Stomach smooth muscle (tissue), 2 donors: ENCODE data around the gene KIF16B.

ENCODE experiments used
- H3K27ac ChIP-seq: one replicate; pipeline ENCODE4 v1.7.0; 2013; ENCODE audit warnings: mild to moderate bottlenecking, low read length, inconsistent platforms
- H3K27me3 ChIP-seq, 2 donors: one replicate each; pipeline ENCODE4 v1.7.0; 2013; ENCODE audit warnings: low read length in 2 of 2; ENCODE audit not compliant: insufficient read depth in 2 of 2, control insufficient read depth in 1 of 2
- H3K36me3 ChIP-seq, 2 donors: one replicate each; pipeline ENCODE4 v1.7.0; 2013; ENCODE audit warnings: low read length in 2 of 2; ENCODE audit not compliant: control insufficient read depth in 2 of 2, insufficient read depth in 2 of 2
- H3K4me1 ChIP-seq: one replicate; pipeline ENCODE4 v1.7.0; 2013; ENCODE audit warnings: low read length; ENCODE audit not compliant: control insufficient read depth, insufficient read depth
- H3K4me3 ChIP-seq, 2 donors: one replicate each; pipeline ENCODE4 v1.7.0; 2013; ENCODE audit warnings: low read length in 2 of 2
- H3K9ac ChIP-seq, 2 donors: one replicate each; pipeline ENCODE4 v1.7.0; 2013; ENCODE audit warnings: low read length in 2 of 2, mild to moderate bottlenecking in 1 of 2
- H3K9me3 ChIP-seq, 2 donors: one replicate each; pipeline ENCODE4 v1.7.0; 2013; ENCODE audit warnings: low read length in 2 of 2; ENCODE audit not compliant: control insufficient read depth in 2 of 2
- donor health status: healthy.
- donor health status: Pancreatic carcinoma.

Gene KIF16B

DNA sequence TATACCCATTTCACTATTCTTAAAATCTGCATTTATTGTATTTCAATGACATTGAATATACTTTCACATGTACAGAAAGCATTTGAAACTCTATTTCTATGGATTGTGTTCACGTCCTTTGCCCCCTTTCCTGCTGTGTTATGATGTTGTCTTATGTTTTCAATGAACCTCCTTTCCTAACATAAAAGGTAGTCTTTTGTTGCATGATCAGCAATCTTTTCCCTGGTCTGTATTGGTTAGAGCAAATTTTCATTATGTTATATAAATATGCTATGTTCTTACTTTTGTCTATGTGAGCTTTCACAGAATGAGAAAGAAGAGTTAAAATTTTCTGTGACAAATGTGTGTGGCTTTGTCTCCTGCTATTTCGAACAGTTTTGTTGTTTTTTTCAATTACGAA lies 73.1 kb downstream of the KIF16B start:
- Histone ChIP-seq H3K4me1 (no peaks in the 10 kb centered on the region), H3K27ac (no peak overlapping the region), H3K9me3 (no peaks in the 10 kb centered on the region), H3K27me3 (no peaks in the 10 kb centered on the region), H3K4me3 (no peak overlapping the region), H3K9ac (no peak overlapping the region), H3K36me3 (peaks cover 14 to 23% of the 10 kb centered on the region in 2 donors)

DNA sequence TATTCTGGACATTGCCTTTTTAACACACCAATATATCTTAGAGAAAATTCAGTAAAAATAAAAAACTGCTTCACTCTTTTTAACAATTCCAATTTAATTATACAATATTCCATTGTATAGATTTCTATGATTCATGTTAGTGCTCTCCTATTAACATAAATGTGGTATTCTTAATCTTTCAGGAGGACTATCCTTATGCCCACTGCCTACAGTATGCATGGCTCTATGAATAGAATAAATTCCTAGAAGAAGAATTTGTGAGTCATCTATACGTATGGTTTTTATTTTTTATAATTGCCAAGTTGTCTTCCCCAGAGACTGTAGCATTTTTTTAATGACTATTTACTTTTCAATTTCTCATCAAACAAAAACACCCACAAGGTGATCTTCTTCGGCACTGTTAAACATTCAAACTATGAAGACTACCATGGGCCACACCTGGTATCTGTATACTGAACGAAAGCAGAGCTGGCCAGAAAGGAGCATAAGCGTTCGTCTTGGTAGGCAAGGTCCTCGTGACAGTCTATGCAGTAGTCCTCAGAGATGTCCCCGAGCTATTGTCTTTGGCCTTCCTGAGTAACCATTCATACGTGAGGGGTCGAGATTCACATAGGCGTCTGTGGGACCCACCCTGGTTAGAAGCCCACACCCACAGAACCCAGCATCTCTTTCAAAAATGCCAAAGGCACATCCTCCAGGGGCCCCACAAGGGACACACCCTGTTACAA lies 74.6 kb downstream of the KIF16B start:
- Histone ChIP-seq H3K27ac (no peak overlapping the region), H3K4me1 (no peaks in the 10 kb centered on the region), H3K9ac (no peak overlapping the region), H3K27me3 (no peaks in the 10 kb centered on the region), H3K9me3 (no peaks in the 10 kb centered on the region), H3K4me3 (no peak overlapping the region), H3K36me3 (peaks cover 8 to 12% of the 10 kb centered on the region in 2 donors)

DNA sequence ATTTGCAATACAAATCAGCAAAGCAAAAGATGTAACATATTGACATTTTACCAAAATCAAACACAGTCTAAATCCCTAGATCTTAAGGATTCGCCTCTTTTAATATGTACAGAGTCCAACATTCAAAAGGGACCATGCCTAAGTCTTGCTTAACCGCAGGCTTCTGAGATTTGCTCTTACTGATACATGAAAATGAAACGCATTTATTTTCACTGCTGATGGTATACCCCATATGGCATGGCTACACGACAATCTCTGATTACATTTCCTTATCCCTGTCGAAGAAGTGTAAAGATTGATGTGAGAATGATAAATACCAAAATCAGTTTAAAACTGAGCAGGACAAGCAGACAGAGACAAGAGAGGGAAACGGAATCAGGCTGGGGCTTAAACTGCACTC lies 75.4 kb downstream of the KIF16B start:
- Histone ChIP-seq H3K9ac (no peak overlapping the region), H3K36me3 (peaks cover 8 to 10% of the 10 kb centered on the region in 2 donors), H3K4me3 (no peak overlapping the region), H3K27ac (no peak overlapping the region), H3K4me1 (no peaks in the 10 kb centered on the region), H3K9me3 (no peaks in the 10 kb centered on the region), H3K27me3 (no peaks in the 10 kb centered on the region)

DNA sequence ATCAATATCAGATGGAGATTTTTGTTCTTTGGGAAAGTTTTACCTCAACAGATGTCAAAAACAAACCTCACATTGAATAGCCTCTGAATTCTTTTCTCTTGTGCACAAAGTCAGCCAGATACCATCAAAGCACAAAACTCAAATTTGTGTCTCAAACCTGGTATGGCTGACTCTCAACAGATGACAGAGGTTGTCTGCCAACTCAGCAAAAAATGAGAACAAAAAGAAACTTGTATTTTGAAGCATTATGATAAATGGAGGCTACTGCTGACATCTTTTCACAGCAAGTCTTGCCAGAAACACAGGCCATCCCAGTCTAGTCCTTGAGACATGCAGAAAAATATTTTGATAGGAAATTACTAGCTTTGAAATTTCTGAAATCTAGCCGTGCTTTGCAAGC lies 79.8 kb downstream of the KIF16B start:
- Histone ChIP-seq H3K27ac (no peak overlapping the region), H3K36me3 (peaks cover 5 to 10% of the 10 kb centered on the region in 2 donors)

DNA sequence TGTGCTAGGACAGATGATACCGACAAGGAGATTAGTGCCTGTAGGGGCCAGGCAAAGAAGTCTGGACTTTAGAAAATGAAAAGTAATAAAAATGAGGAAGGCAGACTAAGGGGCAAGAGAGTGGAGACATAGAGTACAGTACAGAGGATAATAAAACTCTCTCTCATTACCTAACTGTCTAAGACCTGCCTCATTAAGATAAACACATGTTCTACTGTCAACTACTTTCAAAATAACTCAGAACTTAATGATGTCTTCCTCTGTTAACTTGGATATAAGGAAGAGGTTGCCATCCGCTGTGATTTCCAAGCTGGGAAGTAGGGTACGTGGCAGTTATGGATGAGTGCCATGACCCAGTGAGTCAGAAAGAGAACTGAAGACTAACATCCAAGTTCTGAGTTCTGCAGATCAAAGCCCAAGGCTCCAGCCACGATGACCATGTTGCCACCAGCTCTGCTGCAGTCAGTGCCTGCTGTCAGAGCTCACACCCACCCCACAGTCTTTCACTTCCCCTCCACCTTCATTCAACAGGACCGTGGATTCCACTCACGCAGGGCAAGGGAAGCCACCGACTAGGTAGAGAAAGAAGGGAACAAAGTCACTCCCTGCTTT lies 81.8 kb downstream of the KIF16B start:
- no peak overlapping the region for H3K9ac ChIP-seq
- no peak overlapping the region for H3K27ac ChIP-seq
- H3K36me3 ChIP-seq = peaks cover 2 to 7% of the 10 kb centered on the region in 2 donors
- H3K4me3 ChIP-seq = no peak overlapping the region
- H3K27me3 ChIP-seq = no peaks in the 10 kb centered on the region
- H3K4me1 ChIP-seq = no peaks in the 10 kb centered on the region
- H3K9me3 ChIP-seq = no peaks in the 10 kb centered on the region

More for the DNA sequence above, 79.8 kb downstream of the KIF16B start:
- Histone ChIP-seq H3K9ac (no peak overlapping the region), H3K4me3 (no peak overlapping the region), H3K4me1 (no peaks in the 10 kb centered on the region), H3K9me3 (no peaks in the 10 kb centered on the region), H3K27me3 (no peaks in the 10 kb centered on the region)

DNA sequence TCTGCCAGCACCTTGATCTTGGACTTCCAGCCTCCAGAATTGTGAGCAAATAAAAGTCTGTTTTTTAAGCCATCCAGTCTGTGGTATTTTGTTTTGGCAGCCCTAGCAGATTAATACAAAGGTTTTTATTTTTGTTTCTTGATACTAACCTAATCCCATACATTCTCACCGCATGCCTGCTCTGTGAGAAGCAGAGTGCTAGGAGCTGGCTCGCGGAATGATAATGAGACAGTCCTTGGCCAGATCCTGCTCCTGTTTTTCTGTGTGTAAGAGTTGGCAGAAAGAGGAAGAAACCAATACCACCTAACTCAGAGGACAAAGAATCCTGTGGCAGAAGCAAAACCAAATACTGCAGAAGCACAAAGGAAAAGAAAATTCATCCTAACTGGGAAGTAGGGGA lies 82.6 kb downstream of the KIF16B start:
- Histone ChIP-seq H3K36me3 (peaks cover 2 to 5% of the 10 kb centered on the region in 2 donors), H3K9me3 (no peaks in the 10 kb centered on the region), H3K27ac (no peak overlapping the region), H3K4me1 (no peaks in the 10 kb centered on the region), H3K9ac (no peak overlapping the region), H3K4me3 (no peak overlapping the region), H3K27me3 (no peaks in the 10 kb centered on the region)

DNA sequence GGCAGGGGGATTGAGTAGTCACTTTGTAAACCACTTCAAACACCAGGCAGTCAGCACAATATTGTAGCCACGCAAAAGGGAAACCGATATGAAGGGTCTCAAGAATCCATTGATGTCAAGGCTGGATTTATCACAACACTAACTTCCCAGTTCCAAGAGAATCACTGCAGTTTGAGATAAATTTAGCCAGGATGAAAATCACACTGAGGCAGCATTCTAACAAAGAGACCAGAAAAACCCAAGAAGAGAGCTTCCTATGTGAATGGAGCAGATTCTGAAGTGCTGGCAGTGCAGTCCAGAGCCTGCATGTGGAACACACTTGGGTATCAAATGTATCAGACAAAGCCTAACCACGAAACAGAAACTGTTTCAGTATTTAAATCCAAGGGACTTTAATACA lies 84.6 kb downstream of the KIF16B start:
- H3K4me3 ChIP-seq = no peak overlapping the region
- no peak overlapping the region for H3K9ac ChIP-seq
- H3K27ac ChIP-seq = no peak overlapping the region
- H3K27me3 ChIP-seq = no peaks in the 10 kb centered on the region
- H3K36me3 ChIP-seq = peaks cover 4 to 6% of the 10 kb centered on the region in 2 donors
- no peaks in the 10 kb centered on the region for H3K9me3 ChIP-seq
- H3K4me1 ChIP-seq = no peaks in the 10 kb centered on the region

DNA sequence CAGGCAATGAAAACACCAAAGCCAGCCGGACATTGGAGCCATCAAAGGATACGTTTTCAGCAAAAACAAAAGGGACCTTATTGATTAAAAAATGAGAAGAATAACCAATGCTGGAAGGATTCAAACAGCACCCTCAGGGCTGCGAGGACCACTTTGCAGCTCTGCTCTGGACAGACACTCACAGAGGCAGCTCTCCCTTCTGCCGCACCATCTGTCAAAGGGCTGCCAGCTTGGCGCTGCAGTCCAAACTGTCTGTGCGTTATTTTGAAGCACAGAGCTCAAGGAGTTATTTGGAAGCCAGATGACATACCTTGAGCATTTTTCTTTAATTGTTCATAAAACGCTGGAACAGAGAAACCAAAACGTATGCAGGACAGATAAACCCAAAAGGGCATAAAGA lies 85.2 kb downstream of the KIF16B start:
- Histone ChIP-seq H3K9ac (no peak overlapping the region), H3K4me3 (no peak overlapping the region), H3K27ac (no peak overlapping the region), H3K36me3 (peaks cover 2 to 6% of the 10 kb centered on the region in 2 donors), H3K4me1 (no peaks in the 10 kb centered on the region), H3K27me3 (no peaks in the 10 kb centered on the region), H3K9me3 (no peaks in the 10 kb centered on the region)

DNA sequence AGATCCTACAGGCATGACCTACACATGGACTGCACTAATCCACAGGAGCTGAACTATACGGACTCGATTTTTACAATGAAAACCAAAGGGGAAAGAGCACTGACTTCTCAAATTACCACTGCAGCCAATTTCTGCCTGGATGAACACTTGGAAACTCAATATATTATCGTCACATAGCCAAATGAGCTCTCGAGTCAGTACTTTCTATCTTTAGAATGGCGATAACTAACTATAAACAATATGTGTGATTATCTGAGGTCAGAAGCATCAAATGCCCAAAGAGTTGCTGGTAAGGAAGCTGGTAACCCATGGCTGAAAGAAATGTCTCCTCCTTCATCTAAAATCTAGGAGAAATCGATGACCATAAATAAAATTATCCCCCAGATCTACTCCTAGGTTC lies 86.7 kb downstream of the KIF16B start:
- Histone ChIP-seq H3K4me3 (no peak overlapping the region), H3K9ac (no peak overlapping the region)

DNA sequence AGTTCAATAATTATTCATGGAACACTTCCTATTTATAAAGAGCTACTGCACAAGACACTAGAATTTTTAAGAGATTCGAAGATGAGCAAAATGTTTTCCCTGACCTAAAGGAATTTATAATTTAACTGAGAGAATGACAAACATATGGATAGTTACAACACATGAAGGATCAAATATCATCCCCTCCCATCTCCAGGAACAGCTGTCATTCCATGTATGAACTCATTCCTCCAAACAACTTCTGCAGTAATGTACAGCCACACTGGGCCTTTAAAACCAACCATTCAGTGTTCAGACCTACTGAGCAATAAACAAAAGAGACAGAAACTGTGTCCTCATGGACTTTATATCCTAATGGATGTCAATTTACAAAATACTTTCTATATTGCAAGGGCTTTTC lies 87.8 kb downstream of the KIF16B start:
- H3K27me3 ChIP-seq = no peaks in the 10 kb centered on the region
- H3K4me3 ChIP-seq = no peak overlapping the region
- H3K4me1 ChIP-seq = no peaks in the 10 kb centered on the region
- H3K9me3 ChIP-seq = no peaks in the 10 kb centered on the region
- H3K9ac ChIP-seq = no peak overlapping the region
- peaks cover 2 to 6% of the 10 kb centered on the region in 2 donors for H3K36me3 ChIP-seq
- H3K27ac ChIP-seq = no peak overlapping the region

More for the DNA sequence above, 86.7 kb downstream of the KIF16B start:
- no peaks in the 10 kb centered on the region for H3K4me1 ChIP-seq
- no peaks in the 10 kb centered on the region for H3K9me3 ChIP-seq
- H3K36me3 ChIP-seq = peaks cover 2 to 6% of the 10 kb centered on the region in 2 donors
- H3K27me3 ChIP-seq = no peaks in the 10 kb centered on the region
- H3K27ac ChIP-seq = no peak overlapping the region

DNA sequence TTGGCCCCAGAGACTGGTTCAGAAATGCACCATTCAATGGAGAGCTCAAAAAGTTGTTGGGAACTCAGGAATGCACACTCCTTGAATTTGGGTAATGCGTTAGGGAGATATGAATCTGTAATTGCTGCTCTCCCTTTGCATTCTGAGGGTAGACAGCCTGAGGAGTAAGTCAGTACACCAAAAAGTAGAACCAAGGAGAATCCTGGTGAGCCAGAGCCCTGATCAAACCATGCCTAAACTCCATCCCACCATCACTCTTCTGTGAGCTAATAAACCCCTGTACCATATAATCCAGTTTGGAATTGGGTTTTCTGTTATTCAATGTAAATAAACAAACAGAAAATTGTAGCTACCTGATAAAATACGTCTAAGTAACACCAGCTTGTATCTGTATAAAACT lies 90.2 kb downstream of the KIF16B start:
- Histone ChIP-seq H3K4me1 (no peaks in the 10 kb centered on the region), H3K9me3 (no peaks in the 10 kb centered on the region), H3K9ac (no peak overlapping the region), H3K36me3 (peaks cover 2 to 9% of the 10 kb centered on the region in 2 donors), H3K4me3 (no peak overlapping the region), H3K27me3 (no peaks in the 10 kb centered on the region), H3K27ac (no peak overlapping the region)
